ENCODE measurements around the gene PAX5. TPM values are rescaled to one million over a fixed set of nuclear protein-coding genes. Genes with fewer than 3 reads are reported as not detected.

Gene PAX5
- total RNA-seq, 3 donors from 2014 or later, result 0.59 TPM; not detected in 2

DNA sequence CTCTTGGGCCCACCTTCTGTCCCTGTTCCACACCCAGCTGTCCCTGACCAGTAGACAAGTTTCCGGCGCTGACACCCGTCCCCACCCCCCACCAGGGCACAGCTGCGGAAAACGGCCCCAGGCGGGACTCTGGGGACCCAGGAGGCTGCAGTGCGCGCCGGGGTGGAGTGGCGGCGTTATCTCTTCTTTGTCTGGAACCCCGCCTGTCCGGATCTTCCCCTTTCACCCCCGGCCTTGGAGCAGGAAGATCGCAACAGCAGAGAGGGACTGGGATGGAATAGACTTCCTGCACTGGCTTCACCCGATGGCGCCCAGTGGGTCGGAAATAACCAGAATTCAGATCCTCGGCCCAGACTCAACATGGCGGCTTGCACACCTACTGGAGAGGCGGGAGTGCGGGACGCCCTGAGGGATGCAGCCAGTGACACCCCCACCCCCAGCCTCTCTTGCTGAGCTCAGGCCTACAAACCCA is 4.7 kb downstream of the PAX5 start:
- no peak for DNase-seq (ENCODE audit: low spot score in 2 of 2)
- TF ChIP-seq POLR2AphosphoS5 (IDR thresholded peaks at IDR 0.05) (no peak), POLR2A (IDR thresholded peaks at IDR 0.05) (no peak)
- TF ChIP-seq, protein P1, sequence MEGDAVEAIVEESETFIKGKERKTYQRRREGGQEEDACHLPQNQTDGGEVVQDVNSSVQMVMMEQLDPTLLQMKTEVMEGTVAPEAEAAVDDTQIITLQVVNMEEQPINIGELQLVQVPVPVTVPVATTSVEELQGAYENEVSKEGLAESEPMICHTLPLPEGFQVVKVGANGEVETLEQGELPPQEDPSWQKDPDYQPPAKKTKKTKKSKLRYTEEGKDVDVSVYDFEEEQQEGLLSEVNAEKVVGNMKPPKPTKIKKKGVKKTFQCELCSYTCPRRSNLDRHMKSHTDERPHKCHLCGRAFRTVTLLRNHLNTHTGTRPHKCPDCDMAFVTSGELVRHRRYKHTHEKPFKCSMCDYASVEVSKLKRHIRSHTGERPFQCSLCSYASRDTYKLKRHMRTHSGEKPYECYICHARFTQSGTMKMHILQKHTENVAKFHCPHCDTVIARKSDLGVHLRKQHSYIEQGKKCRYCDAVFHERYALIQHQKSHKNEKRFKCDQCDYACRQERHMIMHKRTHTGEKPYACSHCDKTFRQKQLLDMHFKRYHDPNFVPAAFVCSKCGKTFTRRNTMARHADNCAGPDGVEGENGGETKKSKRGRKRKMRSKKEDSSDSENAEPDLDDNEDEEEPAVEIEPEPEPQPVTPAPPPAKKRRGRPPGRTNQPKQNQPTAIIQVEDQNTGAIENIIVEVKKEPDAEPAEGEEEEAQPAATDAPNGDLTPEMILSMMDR (IDR thresholded peaks at IDR 0.05), result no peak
- Histone ChIP-seq H3K9me3 (no peaks in the 10 kb centered on the region), H3K36me3 (no peaks in the 10 kb centered on the region), H3K4me3 (peak overlapping the region in 1 of 3 donors; percentile 41), H3K27ac (no peak overlapping the region), H3K4me1 (peaks cover 10 to 27% of the 10 kb centered on the region in 2 donors), H3K27me3 (peaks cover 18 to 99% of the 10 kb centered on the region in 2 donors)
- intact Hi-C loops (cut with DNase I; ENCODE audit: low total_unique reads), result no loop called here

DNA sequence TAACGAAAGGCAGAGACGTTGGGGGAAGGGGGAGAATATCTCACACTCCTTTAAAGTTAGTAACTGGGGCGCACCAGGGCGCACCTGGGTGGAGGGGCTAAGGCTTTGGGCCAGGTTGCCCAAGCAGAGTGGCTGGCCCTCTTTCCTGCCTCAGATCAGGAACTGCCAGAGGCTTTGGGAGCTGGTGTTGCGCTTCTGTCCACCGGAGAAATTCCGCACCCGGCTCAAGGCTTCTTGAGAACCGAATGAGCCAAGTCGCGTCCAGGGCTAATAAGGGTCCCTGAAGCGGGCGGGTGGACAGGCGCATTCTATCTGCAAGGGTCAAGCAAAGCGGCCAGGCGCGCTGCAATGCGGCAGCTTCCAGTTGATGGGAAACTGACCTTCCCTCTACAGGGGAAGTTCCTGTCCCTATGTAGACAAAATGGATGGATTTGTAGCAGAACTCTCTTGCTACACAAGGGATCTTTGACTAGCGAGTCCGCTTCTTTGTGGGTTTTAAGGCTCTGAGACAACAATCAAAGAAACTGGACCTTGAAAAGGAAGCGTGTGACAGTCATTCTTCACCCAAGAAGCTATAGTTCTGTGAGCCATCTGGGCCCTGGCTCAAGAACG is 5.5 kb downstream of the PAX5 start:
- Histone ChIP-seq H3K9me3 (no peaks in the 10 kb centered on the region), H3K4me1 (peaks cover 10 to 27% of the 10 kb centered on the region in 2 donors), H3K4me3 (no peak overlapping the region), H3K27ac (no peak overlapping the region), H3K27me3 (peaks cover 18 to 100% of the 10 kb centered on the region in 2 donors), H3K36me3 (no peaks in the 10 kb centered on the region)
- TF ChIP-seq POLR2A (IDR thresholded peaks at IDR 0.05), result no peak
- TF ChIP-seq POLR2AphosphoS5 (IDR thresholded peaks at IDR 0.05), result no peak
- TF ChIP-seq, protein P1 (IDR thresholded peaks at IDR 0.05), result no peak
- no peak for DNase-seq (ENCODE audit: low spot score in 2 of 2)
- intact Hi-C loops (cut with DNase I; ENCODE audit: low total_unique reads), result no loop called here

DNA sequence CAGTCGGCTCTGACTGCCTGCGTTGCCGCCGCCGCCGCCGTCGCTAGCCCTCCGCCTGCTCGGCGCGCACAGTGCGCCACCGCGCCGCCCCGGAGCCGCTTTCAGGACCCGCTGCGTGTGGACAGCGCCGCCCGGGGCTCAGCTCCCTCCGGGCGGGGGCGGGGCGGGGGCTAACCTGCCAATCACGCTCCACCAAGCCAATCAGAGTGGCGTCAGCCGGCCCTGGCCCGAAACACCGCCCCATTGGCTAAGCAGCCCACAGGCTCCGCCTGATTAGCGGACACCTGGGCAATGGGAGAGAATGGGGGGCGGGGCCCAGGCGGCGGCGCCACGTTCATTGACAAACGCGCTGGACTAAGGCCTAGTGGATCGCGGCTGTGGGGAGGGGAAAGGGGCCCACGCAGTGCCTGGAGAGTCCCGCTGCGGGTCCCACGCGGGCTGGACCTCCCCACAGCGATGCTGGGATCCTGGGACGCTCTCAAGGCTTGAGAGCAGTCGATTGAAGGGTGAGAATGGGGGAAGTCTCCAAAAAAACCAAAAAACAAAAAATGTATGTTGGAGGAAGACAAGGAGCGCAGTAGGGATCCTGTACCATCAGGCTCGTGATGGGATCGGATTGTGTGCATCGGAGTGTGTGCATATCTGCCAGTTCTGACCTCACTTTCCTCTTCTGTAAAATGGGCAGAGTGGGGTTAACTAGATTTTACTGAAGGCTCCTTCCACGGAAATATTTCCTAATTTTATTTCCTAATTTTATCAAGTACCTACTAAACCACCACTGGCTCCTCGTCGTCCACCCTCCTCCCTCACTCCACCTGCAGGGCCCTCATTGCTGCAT is 6.3 kb downstream of the PAX5 start:
- H3K27ac ChIP-seq, result no peak overlapping the region
- H3K27me3 ChIP-seq, result peaks cover 18 to 100% of the 10 kb centered on the region in 2 donors
- no peaks in the 10 kb centered on the region for H3K36me3 ChIP-seq
- H3K9me3 ChIP-seq, result no peaks in the 10 kb centered on the region
- intact Hi-C loops (cut with DNase I; ENCODE audit: low total_unique reads), result no loop called here
- no peak for TF ChIP-seq POLR2AphosphoS5 (IDR thresholded peaks at IDR 0.05)
- TF ChIP-seq POLR2A (IDR thresholded peaks at IDR 0.05), result no peak
- TF ChIP-seq, protein P1 (IDR thresholded peaks at IDR 0.05), result no peak
- H3K4me3 ChIP-seq, result peak overlapping the region in 2 of 3 donors; percentile 43 to 63
- peaks cover 10 to 27% of the 10 kb centered on the region in 2 donors for H3K4me1 ChIP-seq
- peak; percentile 64 to 73 for DNase-seq (ENCODE audit: low spot score in 2 of 2)

DNA sequence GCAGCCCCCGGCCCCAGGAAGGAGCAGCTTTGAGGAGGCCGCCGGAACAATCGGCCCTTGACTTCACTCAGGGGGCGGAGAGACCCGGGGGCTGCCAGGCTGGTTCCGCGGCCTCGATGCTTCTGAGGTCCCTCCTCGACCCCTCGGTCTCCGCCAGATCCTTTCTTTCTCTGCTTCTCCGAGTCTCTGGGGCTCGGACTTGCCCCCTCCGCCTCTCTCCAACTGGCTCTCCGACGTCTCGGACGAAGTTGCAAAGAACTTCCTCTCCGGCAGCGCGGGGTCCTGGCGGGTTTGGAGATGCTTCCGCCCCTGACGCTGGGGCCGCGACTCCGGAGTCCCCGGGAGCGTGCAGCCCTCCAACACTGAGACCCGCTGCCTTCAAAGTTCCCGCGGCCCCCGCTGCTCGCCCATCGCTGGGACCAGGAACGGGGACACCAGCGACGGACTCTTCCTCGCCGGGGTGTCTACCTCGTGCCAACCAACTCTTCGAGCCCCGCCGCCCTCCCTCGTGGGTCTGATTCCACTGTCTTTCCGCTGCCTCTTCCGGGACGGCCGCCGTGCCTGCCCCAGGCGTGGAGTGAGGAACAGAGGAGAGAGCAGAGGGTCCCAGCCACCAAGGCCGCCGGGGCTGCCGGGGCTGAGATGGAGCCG is 7.0 kb downstream of the PAX5 start:
- H3K27ac ChIP-seq, result no peak overlapping the region
- peaks cover 10 to 27% of the 10 kb centered on the region in 2 donors for H3K4me1 ChIP-seq
- H3K9me3 ChIP-seq, result no peaks in the 10 kb centered on the region
- H3K27me3 ChIP-seq, result peaks cover 16 to 97% of the 10 kb centered on the region in 2 donors
- H3K36me3 ChIP-seq, result no peaks in the 10 kb centered on the region
- intact Hi-C loops (cut with DNase I; ENCODE audit: low total_unique reads), result no loop called here
- H3K4me3 ChIP-seq, result peak overlapping the region in 2 of 3 donors; percentile 43 to 63
- TF ChIP-seq, protein P1 (IDR thresholded peaks at IDR 0.05), result no peak
- TF ChIP-seq POLR2A (IDR thresholded peaks at IDR 0.05) (no peak), POLR2AphosphoS5 (IDR thresholded peaks at IDR 0.05) (no peak)
- no peak for DNase-seq (ENCODE audit: low spot score in 2 of 2)

Data from breast epithelium (tissue), 4 donors.